A673 (cell line): Measurements from ENCODE around the gene ABCB1. TPM values are rescaled to one million over a fixed set of nuclear protein-coding genes. Genes with fewer than 3 reads are reported as not detected.

Experiments used
- BruUV-seq: library from RNA; stranded (reverse); fragments of 400-500 nt; replicated peaks from 2 replicates; lab custom pipeline; 2021; lab: Mats Ljungman, UMichigan
- CTCF ChIA-PET: fragments of 300-600 bp; sonication (Branson Sonifier 250); formaldehyde crosslinking; loops from one replicate; lab custom pipeline; 2022; ENCODE audit warnings: antibody characterized with exemption; lab: Charles Lee
- POLR2A ChIA-PET: fragments of 300-600 bp; sonication (Branson Sonifier 250); formaldehyde crosslinking; loops from one replicate; lab custom pipeline; 2022; ENCODE audit warnings: antibody characterized with exemption; ENCODE audit not compliant: low non-redundant PET; lab: Charles Lee
- DNase-seq: peaks from one replicate; pipeline ENCODE4 v3.0.0-alpha.2; 2015; ENCODE audit warnings: low spot score
- H3K27ac ChIP-seq: fragments of 200-600 bp; sonication (generic); 2 replicates; pipeline ENCODE4 v1.5.1; 2016; ENCODE audit warnings: mixed run types, low read depth, mild to moderate bottlenecking, mixed read lengths, antibody characterized with exemption, low read length; ENCODE audit not compliant: poor library complexity, severe bottlenecking
- H3K27me3 ChIP-seq: fragments of 200-600 bp; sonication (generic); replicated peaks from 2 replicates; pipeline ENCODE4 v1.6.1; 2017; ENCODE audit warnings: mixed run types, low read depth, mild to moderate bottlenecking, mixed read lengths, antibody characterized with exemption, low read length; ENCODE audit not compliant: insufficient read depth, poor library complexity
- H3K36me3 ChIP-seq: fragments of 200-600 bp; sonication (generic); 2 replicates; pipeline ENCODE4 v1.6.1; 2016; ENCODE audit warnings: mixed run types, mild to moderate bottlenecking, mixed read lengths, antibody characterized with exemption, low read length; ENCODE audit not compliant: insufficient read depth, poor library complexity, severe bottlenecking
- H3K4me1 ChIP-seq: fragments of 200-600 bp; sonication (generic); 2 replicates; pipeline ENCODE4 v1.6.1; 2017; ENCODE audit warnings: mixed run types, mild to moderate bottlenecking, mixed read lengths, antibody characterized with exemption, low read length; ENCODE audit not compliant: insufficient read depth, poor library complexity, severe bottlenecking
- H3K4me3 ChIP-seq: fragments of 200-600 bp; sonication (generic); 2 replicates; pipeline ENCODE4 v1.5.1; 2016; ENCODE audit warnings: low read depth, mixed run types, mild to moderate bottlenecking, mixed read lengths, low read length; ENCODE audit not compliant: poor library complexity, severe bottlenecking
- H3K9me3 ChIP-seq: fragments of 200-600 bp; sonication (generic); 2 replicates; pipeline ENCODE4 v1.6.1; 2016; ENCODE audit warnings: mixed run types, low read depth, mild to moderate bottlenecking, mixed read lengths, antibody characterized with exemption, low read length; ENCODE audit not compliant: poor library complexity, severe bottlenecking
- EZH2 ChIP-seq: fragments of 200-600 bp; sonication (generic); IDR thresholded peaks from 2 replicates; pipeline ENCODE4 v1.6.1; 2017; ENCODE audit warnings: borderline replicate concordance, low read depth, mild to moderate bottlenecking, mixed read lengths, antibody characterized with exemption, low read length; ENCODE audit not compliant: poor library complexity, severe bottlenecking
- intact Hi-C: fragments of 100-400 bp; cut with micrococcal nuclease; formaldehyde crosslinking; loops from one replicate; pipeline ENCODE4 v1.10.0; 2022; ENCODE audit not compliant: unreplicated experiment
- total RNA-seq: library from RNA; stranded (reverse); gene quantifications from 2 replicates; pipeline ENCODE4 v1.2.3, GENCODE V29; 2021
- TF ChIP-seq, protein P1 (sequence below): fragments of 300-800, 200-600 bp; sonication (generic); conservative IDR thresholded peaks from 2 replicates; pipeline ENCODE4 v1.5.1; 2017; ENCODE audit warnings: low read depth, mild to moderate bottlenecking, antibody characterized with exemption, low read length, moderate library complexity, mixed read lengths

ABCB1 gene
- total RNA-seq, 1 experiment from 2014 or later: not detected

- BruUV-seq: no TSS peak
- Histone ChIP-seq H3K36me3 (no peaks in the 10 kb centered on the region), H3K4me3 (no peak overlapping the region), H3K27ac (no peak overlapping the region), H3K27me3 (peaks cover 4% of the 10 kb centered on the region), H3K4me1 (no peaks in the 10 kb centered on the region), H3K9me3 (no peaks in the 10 kb centered on the region)
- ChIA-PET POLR2A (no interaction called here), CTCF (no interaction called here)
- intact Hi-C loops: loop anchor here (5.0 to 10.0 kb wide), 3 partner anchors 377 to 659 kb away; no protein-coding TSS in a partner anchor
- TF ChIP-seq, protein P1, sequence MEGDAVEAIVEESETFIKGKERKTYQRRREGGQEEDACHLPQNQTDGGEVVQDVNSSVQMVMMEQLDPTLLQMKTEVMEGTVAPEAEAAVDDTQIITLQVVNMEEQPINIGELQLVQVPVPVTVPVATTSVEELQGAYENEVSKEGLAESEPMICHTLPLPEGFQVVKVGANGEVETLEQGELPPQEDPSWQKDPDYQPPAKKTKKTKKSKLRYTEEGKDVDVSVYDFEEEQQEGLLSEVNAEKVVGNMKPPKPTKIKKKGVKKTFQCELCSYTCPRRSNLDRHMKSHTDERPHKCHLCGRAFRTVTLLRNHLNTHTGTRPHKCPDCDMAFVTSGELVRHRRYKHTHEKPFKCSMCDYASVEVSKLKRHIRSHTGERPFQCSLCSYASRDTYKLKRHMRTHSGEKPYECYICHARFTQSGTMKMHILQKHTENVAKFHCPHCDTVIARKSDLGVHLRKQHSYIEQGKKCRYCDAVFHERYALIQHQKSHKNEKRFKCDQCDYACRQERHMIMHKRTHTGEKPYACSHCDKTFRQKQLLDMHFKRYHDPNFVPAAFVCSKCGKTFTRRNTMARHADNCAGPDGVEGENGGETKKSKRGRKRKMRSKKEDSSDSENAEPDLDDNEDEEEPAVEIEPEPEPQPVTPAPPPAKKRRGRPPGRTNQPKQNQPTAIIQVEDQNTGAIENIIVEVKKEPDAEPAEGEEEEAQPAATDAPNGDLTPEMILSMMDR: no peak
- TF ChIP-seq EZH2: no peak
- no peak for DNase-seq
These were observed 95.0 kb downstream of the ABCB1 start for GRCh38 chr7:87505557-87506245.

GRCh38 chr7:87505122-87505521 lies 95.6 kb downstream of the ABCB1 start:
- Histone ChIP-seq H3K27me3 (peaks cover 5% of the 10 kb centered on the region), H3K27ac (no peak overlapping the region), H3K4me3 (no peak overlapping the region), H3K36me3 (no peaks in the 10 kb centered on the region), H3K4me1 (no peaks in the 10 kb centered on the region), H3K9me3 (no peaks in the 10 kb centered on the region)
- ChIA-PET CTCF (no interaction called here), POLR2A (no interaction called here)
- TF ChIP-seq EZH2: no peak
- intact Hi-C loops: loop anchor here (5.0 to 10.0 kb wide), 3 partner anchors 377 to 660 kb away; no protein-coding TSS in a partner anchor
- no TSS peak for BruUV-seq
- DNase-seq: no peak

DNA sequence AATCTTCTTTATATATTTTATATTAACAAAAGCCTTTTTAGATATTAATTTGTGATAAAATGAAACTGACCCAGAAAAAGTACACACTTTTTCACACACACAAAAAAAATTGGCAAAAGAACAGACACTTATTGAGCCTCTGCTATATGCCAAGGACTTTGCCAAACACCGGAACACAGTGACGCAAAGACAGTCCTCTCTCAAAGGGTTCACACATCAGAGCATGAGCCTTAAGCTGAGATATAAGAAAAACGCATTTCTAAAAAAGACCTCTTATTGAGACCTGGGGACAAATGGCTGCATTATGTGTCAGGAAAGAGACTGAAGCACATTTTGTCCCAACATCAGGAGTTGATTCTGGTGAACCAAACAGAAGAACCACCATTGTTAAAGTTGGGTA lies 101.2 kb downstream of the ABCB1 start:
- ChIA-PET CTCF (no interaction called here), POLR2A (no interaction called here)
- no peaks in the 10 kb centered on the region for H3K36me3 ChIP-seq
- no peaks in the 10 kb centered on the region for H3K9me3 ChIP-seq
- intact Hi-C loops: no loop called here
- TF ChIP-seq, protein P1: no peak
- TF ChIP-seq EZH2: no peak
- H3K27ac ChIP-seq: no peak overlapping the region
- BruUV-seq: no TSS peak
- peaks cover 7% of the 10 kb centered on the region for H3K27me3 ChIP-seq
- DNase-seq: no peak
- no peaks in the 10 kb centered on the region for H3K4me1 ChIP-seq
- H3K4me3 ChIP-seq: no peak overlapping the region

DNA sequence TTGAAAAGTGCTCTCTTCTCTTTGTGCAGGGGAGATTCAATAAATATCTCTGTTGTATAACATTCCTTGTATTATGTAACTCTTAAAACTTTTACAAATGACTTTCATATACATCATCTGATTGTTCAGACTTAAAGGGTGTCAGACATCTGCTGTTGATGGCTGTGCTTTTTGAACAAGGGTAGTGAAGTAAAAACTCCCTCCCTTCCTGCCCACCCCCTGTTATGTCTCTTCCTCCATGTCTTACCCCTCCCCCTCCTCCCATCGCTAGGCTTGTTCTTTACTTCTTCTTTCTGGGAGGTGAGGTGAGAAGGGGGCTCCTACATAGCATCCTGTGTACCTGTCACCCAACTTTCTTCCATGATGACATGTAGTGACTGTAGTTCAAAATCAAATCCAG lies 101.8 kb downstream of the ABCB1 start:
- TF ChIP-seq, protein P1: no peak
- no peak for TF ChIP-seq EZH2
- intact Hi-C loops: no loop called here
- ChIA-PET POLR2A (no interaction called here), CTCF (no interaction called here)
- H3K4me1 ChIP-seq: no peaks in the 10 kb centered on the region
- no peaks in the 10 kb centered on the region for H3K9me3 ChIP-seq
- H3K36me3 ChIP-seq: no peaks in the 10 kb centered on the region
- BruUV-seq: no TSS peak
- peaks cover 7% of the 10 kb centered on the region for H3K27me3 ChIP-seq
- H3K27ac ChIP-seq: no peak overlapping the region
- no peak for DNase-seq
- no peak overlapping the region for H3K4me3 ChIP-seq
